GM18873 (cell line): ENCODE data around the gene FAM120B.

Experiments used
- ATAC-seq: cut with Tn5 transposase; IDR thresholded peaks from one replicate; pipeline ENCODE4 v1.9.1; 2021; ENCODE audit warnings: mild to moderate bottlenecking, moderate library complexity, moderate number of reproducible peaks; ENCODE audit not compliant: unreplicated experiment, low FRiP score

The FAM120B gene

GRCh38 chr6:170410241-170410640, 103.7 kb downstream of the FAM120B start:
- no peak for ATAC-seq

DNA sequence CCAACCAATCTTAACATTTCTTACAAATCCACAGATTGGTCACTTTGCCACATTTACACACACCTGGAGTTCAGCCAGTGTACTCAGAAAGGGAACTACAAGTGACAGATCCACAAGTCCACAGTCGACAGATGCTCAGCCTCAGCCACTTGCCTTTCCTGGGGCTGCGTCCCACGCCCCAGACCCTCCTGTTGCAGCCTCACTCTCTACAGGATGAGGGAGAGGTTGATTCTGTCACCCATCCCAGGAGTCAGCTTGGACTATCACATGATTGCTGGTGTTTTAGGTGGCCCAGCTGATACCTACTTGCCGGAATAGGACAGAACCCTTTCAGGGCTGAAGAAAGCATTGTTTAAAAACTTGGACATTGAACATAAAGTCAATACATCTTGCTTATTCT, 108.8 kb downstream of the FAM120B start:
- ATAC-seq: no peak

DNA sequence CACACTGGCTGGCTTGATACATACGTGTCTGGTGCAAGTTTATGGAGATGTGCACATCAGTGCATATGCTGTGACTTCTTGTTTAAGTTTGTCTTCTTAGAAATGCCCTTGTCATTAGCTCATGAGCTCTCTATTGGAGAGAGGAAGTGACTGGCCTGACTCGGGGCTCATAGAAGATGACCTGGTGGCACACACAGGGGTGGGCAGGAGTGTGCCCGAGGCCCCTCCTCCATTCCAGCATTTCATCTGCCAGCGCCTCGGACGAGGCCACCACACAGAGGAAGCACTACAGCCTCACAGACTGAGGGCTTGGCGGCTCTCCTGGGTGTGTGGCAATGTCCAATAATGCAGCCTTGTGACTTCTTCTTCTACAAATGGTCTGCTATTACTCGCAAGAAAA, 109.7 kb downstream of the FAM120B start:
- ATAC-seq: no peak

GRCh38 chr6:170416959-170417606, 110.5 kb downstream of the FAM120B start:
- no peak for ATAC-seq

DNA sequence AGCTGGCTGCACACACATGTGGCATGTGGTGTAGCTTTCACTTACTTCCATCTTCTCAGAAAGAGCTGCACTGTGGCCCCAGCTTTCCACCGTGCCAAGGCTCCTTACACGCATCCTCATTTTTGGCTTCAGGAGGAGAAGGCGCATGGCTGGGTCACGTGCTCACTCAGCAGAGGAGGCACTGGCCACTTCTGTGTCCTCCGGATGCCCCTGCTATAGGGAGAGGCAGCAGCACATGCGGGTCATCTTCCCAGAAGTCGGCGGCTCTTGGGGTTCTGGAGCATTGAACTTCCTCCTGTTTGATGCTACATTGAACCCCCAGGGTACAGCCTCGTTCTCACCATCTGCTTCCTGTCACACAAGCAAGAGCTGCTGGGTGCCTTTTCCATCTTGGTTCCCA, 111.3 kb downstream of the FAM120B start:
- ATAC-seq: no peak

DNA sequence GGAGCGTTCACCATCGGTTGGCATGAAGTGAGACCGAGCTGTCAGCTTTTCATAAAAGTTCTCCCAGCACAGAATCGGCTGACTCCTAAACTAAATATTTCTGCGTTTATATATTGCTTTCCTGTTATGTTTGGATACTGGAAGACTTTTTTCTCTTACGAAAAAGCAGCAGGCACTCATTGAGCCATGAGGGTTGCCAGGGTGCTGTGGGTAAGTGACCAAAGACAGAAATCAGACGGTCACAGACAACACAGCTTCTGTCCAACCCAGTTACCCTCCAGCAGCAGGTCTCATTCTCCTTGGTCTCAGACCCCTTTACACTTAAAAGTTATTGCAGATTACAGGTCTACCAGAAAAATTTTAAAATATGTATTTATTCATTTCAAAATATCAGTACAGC, 113.7 kb downstream of the FAM120B start:
- no peak for ATAC-seq

DNA sequence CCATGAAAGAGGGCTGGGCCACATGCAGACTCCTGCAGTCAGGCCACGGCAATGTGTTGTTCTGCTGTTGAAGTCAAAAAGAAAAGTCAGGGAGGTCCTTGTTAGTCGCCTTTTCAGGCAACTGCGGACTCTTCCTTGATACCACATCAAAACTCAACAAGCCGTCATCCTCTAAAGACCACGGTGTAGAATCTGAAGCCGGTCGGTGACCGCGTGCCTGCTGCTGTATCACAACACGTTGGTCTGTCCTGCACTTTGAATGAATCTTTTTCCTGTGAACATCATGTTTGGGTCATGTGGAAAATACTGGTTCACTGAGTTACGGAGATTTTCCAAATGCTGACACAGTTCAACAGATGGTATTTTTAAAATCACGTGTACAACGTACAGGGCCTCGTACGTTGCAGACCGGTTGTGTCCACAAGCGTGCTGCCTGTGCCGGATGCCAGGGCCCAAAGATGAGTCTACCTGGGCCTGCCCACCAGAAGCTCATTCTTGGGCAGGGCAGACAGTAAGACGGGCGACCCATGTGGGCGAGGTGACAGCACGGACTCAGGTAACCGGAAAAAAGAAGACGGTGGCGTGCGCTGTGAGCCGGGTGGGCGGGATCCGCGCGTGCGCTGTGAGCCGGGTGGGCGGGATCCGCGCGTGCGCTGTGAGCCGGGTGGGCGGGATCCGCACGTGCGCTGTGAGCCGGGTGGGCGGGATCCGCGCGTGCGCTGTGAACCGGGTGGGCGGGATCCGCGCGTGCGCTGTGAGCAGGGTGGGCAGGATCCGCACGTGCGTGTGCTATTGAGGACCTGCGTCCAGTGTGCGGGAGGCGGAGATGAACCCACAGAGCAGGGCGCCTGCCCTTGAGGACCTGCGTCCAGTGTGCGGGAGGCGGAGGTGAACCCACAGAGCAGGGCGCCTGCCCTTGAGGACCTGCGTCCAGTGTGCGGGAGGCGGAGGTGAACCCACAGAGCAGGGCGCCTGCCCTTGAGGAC, 114.5 kb downstream of the FAM120B start:
- no peak for ATAC-seq

GRCh38 chr6:170421921-170422320, 115.4 kb downstream of the FAM120B start:
- no peak for ATAC-seq

GRCh38 chr6:170423030-170423429, 116.5 kb downstream of the FAM120B start:
- no peak for ATAC-seq

DNA sequence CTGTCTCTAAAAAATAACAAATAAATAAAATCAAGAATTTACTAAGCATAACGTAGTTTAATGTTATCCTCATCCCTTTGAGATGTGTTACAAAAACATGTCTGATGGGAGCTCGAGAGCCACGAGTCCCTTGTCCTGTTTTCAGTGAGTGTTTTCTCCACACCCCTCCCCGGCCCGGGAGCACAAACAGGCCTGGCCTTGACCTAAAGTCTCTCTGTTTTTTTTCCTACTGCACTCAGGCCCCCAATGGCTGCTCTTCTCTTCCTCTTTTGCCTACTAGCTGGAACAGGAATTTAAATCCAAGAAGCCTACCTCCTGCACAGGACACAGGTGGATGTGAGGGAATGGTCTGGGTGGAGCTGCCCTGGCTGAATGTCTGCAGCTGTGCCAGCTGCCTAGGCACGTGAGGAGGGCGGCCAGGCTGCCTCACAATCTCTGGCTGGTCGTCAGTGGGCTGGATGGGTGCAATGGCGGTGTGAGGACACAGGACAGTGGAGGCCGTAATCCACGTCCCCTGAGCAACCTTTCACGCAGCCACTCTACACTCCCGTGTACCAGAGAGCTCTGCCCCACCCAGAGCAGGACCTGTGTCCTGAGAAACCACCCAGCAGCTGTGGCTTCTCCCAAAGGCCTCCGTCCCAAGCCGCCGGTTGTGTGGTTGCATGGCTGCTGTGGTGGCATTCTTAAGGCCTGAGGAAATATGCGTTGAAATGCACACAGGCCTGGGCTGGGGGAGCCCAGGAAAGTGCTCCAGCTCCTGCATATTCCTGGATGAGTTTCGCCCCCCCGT, 117.5 kb downstream of the FAM120B start:
- ATAC-seq: no peak

GRCh38 chr6:170424604-170425126, 118.1 kb downstream of the FAM120B start:
- ATAC-seq: no peak

- no peak for ATAC-seq
Measured at GRCh38 chr6:170429450-170429849, 122.9 kb downstream of the FAM120B start.

GRCh38 chr6:170433163-170434116, 126.9 kb downstream of the FAM120B start:
- no peak for ATAC-seq

DNA sequence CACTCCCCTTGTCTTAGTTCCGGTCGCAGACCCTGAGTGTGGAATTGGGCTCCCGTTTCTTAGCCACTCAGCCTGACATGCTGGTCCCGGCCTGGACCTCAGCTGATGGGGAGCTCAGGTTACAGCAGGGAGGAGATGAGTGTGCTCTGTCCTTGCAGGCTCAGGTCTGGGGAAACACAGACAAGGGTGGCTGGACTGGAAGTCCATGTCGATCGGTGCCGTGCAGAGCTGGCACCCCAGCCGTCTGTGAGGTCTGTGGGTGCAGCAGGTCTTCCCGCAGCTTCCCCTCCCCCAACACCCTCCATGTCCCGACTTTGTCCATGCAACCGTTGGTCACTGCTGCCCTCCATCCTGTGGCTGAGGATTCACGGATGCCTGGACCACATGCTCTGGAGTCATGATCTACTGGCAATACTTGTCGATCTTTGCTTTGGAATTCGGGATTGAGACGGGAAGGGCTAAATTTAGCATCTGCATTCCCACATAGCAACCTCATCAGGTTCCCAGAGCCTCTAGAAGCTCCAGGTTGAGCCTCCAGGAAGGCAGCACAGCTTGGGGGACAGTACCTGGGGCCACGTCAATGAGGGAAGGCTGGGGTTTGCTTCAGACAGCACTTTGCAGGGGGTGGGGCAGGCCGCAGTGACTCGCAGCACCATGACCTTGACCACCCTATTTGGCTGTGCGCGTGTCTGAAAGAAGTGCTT, 127.7 kb downstream of the FAM120B start:
- no peak for ATAC-seq

DNA sequence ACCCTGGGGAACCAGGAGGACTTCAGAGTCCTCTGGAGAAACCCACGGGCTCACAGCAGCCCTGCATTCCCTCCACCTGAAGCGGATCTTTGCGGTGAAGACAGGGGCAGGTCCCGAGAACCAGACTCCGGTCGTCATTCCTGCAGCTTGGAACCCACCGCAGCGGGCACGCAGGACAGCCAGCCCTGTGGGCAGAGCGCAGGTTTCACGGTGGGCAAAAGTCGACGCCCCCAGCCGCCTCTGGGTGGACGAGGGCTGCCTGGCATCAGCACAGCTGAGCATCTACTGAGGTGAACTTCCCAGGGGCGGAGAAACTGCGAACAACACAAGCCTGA, 128.2 kb downstream of the FAM120B start:
- no peak for ATAC-seq

DNA sequence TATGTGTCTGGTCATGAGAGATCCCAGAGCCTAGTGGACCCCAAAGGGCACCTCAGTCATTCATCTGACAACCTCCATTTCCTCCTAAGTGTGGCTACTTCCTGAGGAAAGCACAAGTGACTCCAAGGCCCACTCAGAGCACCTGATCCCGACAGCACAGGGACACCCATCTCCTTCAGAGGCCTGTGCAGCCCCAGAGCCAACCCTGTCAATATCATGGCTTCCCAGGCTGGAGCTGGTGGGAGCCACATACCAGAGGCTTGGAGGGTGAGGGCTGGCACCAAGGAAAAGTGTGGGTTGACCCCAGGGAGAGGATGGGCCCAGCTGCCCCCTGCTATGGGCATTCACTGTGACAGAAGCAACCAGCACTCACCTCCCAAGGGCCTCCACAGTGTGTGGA, 129.2 kb downstream of the FAM120B start:
- ATAC-seq: no peak

GRCh38 chr6:170436209-170436809, 129.8 kb downstream of the FAM120B start:
- ATAC-seq: no peak

DNA sequence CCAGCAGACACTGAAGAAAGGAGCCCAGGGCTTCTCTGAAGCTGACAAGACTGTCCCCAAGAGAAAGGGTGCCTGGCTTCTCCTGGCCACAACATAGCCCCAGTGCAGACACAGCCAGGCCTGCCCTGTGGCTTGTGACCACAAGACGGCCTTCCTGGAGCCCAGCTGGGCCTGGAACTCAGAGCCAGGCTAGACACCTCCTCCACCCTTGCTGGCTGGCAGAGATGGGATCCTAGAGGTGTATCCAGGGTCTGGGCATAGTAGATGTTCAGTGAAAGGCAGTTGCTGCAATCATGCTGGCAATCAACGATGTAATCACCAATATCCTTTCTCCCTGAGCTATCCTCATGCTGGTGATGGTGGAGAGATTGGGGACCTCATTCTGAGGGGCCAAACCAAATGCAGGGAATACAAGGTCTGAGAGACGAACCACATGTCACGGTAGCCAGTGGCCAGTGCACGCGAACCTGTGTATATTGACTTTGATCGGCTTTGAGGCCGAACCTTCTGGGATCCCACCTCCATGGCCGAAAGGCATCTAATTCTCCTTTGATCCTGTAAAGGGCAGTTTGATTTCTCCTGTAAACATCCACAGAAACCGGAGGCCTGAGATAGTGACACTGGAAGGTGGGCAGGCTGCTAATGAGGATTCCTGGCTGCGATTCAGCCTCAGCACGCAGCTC, 131.3 kb downstream of the FAM120B start:
- no peak for ATAC-seq
